Measurements from ENCODE around the gene NPLOC4.

DNA sequence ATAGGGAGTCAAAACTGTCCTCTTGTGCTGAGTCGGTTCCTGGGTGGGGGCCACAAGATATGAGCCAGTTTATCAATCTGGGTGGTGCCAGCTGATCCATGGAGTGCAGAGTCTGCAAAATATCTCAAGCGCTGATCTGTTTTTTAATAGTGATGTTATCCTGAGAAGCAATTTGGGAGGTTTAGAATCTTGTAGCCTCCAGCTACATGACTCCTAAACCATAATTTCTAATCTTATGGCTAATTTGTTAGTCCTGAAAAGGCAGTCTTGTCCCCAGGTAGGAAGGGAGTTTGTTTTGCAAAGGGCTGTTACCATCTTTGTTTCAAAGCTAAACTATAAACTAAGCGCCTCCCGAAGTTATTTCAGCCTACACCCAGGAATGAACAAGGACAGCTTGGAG, 1.8 kb upstream of the NPLOC4 start:
- TF ChIP-seq EZH2 (IDR thresholded peaks at IDR 0.05; ENCODE audit: insufficient read depth, poor library complexity, severe bottlenecking): no peak
- TF ChIP-seq EZH2phosphoT487 (IDR thresholded peaks at IDR 0.05; ENCODE audit: insufficient read depth, low read depth): no peak

Data from GM23248 (cell line).